NT2/D1 (cell line): ENCODE results near the gene KIAA0513.

ENCODE experiments used
- YY1 ChIP-seq: IDR thresholded peaks from 2 replicates; pipeline ENCODE4 v1.6.1; 2011; ENCODE audit not compliant: insufficient read length, insufficient read depth
- ZNF274 ChIP-seq: IDR thresholded peaks from 2 replicates; pipeline ENCODE4 v1.6.1; 2011; ENCODE audit warnings: mild to moderate bottlenecking, low read depth, low read length

DNA sequence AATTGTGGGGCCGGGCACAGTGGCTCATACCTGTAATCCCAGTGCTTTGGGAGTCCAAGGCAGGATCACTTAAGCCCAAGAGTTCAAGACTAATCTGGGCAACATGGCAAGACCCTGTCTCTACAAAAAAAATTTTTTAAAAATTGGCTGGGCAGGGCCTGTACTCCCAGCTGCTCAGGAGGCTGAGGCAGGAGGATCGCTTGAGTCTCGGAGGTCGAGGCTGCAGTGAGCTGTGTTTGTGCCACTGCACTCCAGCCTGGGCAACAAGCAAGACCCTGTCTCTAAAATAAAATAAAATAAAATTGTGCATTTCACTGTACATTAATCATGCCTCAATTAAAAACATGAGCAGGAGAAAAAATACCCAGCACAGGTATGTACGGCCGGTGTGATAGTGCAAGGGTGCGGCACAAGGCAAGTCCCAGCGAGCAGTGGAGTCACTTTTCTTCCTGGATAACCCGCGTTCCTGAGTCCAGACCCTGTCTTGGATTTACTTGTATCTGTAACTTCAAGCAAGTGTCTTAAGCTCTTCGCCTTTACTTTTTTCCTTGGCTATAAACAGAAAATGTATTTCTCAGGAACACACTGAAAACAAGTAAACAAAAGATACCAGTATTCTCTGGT is 27.6 kb upstream of the KIAA0513 start:
- no peak for TF ChIP-seq YY1
- TF ChIP-seq ZNF274 = no peak
